ENCODE measurements around the gene BCAS3. TPM values are rescaled to one million over a fixed set of nuclear protein-coding genes. Genes with fewer than 3 reads are reported as not detected.
"Not testable (repeated sequence)": the region's sequence is repeated elsewhere in the genome, so short reads cannot be mapped to it uniquely, and the experiment has no call there.

The BCAS3 gene
- total and polyA plus RNA-seq, 3 experiments from 2014 or later: 10.7 to 35.3 (median 13.5) TPM

- Mint-ChIP-seq H3K9me3 (no peaks in the 10 kb centered on the region), H3K27ac (peak overlapping the region in 1 of 8 donors; percentile 2), H3K4me1 (no peaks in the 10 kb centered on the region), H3K36me3 (peaks cover 0 to 10% (median 0%) of the 10 kb centered on the region in 3 donors), H3K4me3 (peak overlapping the region in 1 of 7 donors; percentile 6), H3K27me3 (peaks cover 0 to 2% of the 10 kb centered on the region in 2 donors)
- H3K4me3 ChIP-seq (ENCODE audit: low read length): no peak overlapping the region
- H3K4me1 ChIP-seq (ENCODE audit: insufficient read depth, low read length): no peaks in the 10 kb centered on the region
- DNase-seq: no peak
- CTCF ChIA-PET: no interaction called here
- no peaks in the 10 kb centered on the region for H3K9me3 ChIP-seq (ENCODE audit: low read length)
- H3K27ac ChIP-seq (ENCODE audit: low read depth, low read length): no peak overlapping the region
- POLR2A ChIA-PET: no interaction called here
- no peaks in the 10 kb centered on the region for H3K36me3 ChIP-seq (ENCODE audit: insufficient read depth, low read length)
- H3K27me3 ChIP-seq (ENCODE audit: insufficient read depth, low read length, poor library complexity, severe bottlenecking): no peaks in the 10 kb centered on the region
Measured at GRCh38 chr17:61238455-61238933, 560.8 kb downstream of the BCAS3 start.

- no peaks in the 10 kb centered on the region for H3K4me1 ChIP-seq (ENCODE audit: insufficient read depth, low read length)
- Mint-ChIP-seq H3K36me3 (peaks cover 0 to 10% (median 0%) of the 10 kb centered on the region in 3 donors), H3K9me3 (no peaks in the 10 kb centered on the region), H3K4me3 (no peak overlapping the region), H3K27ac (no peak overlapping the region), H3K27me3 (peaks cover 0 to 2% of the 10 kb centered on the region in 2 donors), H3K4me1 (no peaks in the 10 kb centered on the region)
- DNase-seq: no peak
- no peaks in the 10 kb centered on the region for H3K27me3 ChIP-seq (ENCODE audit: insufficient read depth, low read length, poor library complexity, severe bottlenecking)
- H3K27ac ChIP-seq (ENCODE audit: low read depth, low read length): no peak overlapping the region
- ChIA-PET POLR2A (no interaction called here), CTCF (no interaction called here)
- no peaks in the 10 kb centered on the region for H3K9me3 ChIP-seq (ENCODE audit: low read length)
- H3K36me3 ChIP-seq (ENCODE audit: insufficient read depth, low read length): no peaks in the 10 kb centered on the region
- H3K4me3 ChIP-seq (ENCODE audit: low read length): no peak overlapping the region
Measured at GRCh38 chr17:61239327-61239726, 561.7 kb downstream of the BCAS3 start.

GRCh38 chr17:61239953-61240352 lies 562.3 kb downstream of the BCAS3 start:
- Mint-ChIP-seq H3K4me1 (no peaks in the 10 kb centered on the region), H3K36me3 (peaks cover 0 to 10% (median 2%) of the 10 kb centered on the region in 3 donors), H3K27me3 (peaks cover 0 to 2% of the 10 kb centered on the region in 2 donors), H3K4me3 (no peak overlapping the region), H3K9me3 (no peaks in the 10 kb centered on the region), H3K27ac (no peak overlapping the region)
- Histone ChIP-seq H3K36me3 (ENCODE audit: insufficient read depth, low read length) (no peaks in the 10 kb centered on the region), H3K4me1 (ENCODE audit: insufficient read depth, low read length) (no peaks in the 10 kb centered on the region), H3K4me3 (ENCODE audit: low read length) (no peak overlapping the region), H3K27ac (ENCODE audit: low read depth, low read length) (no peak overlapping the region), H3K27me3 (ENCODE audit: insufficient read depth, low read length, poor library complexity, severe bottlenecking) (no peaks in the 10 kb centered on the region), H3K9me3 (ENCODE audit: low read length) (no peaks in the 10 kb centered on the region)
- CTCF ChIA-PET: no interaction called here
- POLR2A ChIA-PET: no interaction called here
- no peak for DNase-seq

- no peaks in the 10 kb centered on the region for H3K27me3 ChIP-seq (ENCODE audit: insufficient read depth, low read length, poor library complexity, severe bottlenecking)
- no peak overlapping the region for H3K4me3 ChIP-seq (ENCODE audit: low read length)
- DNase-seq: no peak
- Mint-ChIP-seq H3K4me1 (no peaks in the 10 kb centered on the region), H3K4me3 (no peak overlapping the region), H3K27ac (no peak overlapping the region), H3K27me3 (peaks cover 0 to 2% of the 10 kb centered on the region in 2 donors), H3K36me3 (peaks cover 0 to 10% (median 2%) of the 10 kb centered on the region in 3 donors), H3K9me3 (no peaks in the 10 kb centered on the region)
- H3K27ac ChIP-seq (ENCODE audit: low read depth, low read length): no peak overlapping the region
- no peaks in the 10 kb centered on the region for H3K4me1 ChIP-seq (ENCODE audit: insufficient read depth, low read length)
- no peaks in the 10 kb centered on the region for H3K9me3 ChIP-seq (ENCODE audit: low read length)
- ChIA-PET CTCF (no interaction called here), POLR2A (no interaction called here)
- no peaks in the 10 kb centered on the region for H3K36me3 ChIP-seq (ENCODE audit: insufficient read depth, low read length)
Measured at GRCh38 chr17:61240851-61241468, 563.3 kb downstream of the BCAS3 start.

GRCh38 chr17:61244988-61245387 lies 567.3 kb downstream of the BCAS3 start:
- H3K27me3 Mint-ChIP-seq; H3K4me1 ChIP-seq (ENCODE audit: insufficient read depth, low read length); H3K36me3 Mint-ChIP-seq; H3K9me3 ChIP-seq (ENCODE audit: low read length); H3K27ac Mint-ChIP-seq; H3K27me3 ChIP-seq (ENCODE audit: insufficient read depth, low read length, poor library complexity, severe bottlenecking); H3K4me1 Mint-ChIP-seq; H3K4me3 ChIP-seq (ENCODE audit: low read length); H3K9me3 Mint-ChIP-seq; H3K27ac ChIP-seq (ENCODE audit: low read depth, low read length); DNase-seq; H3K36me3 ChIP-seq (ENCODE audit: insufficient read depth, low read length); POLR2A ChIA-PET; CTCF ChIA-PET; H3K4me3 Mint-ChIP-seq: not testable (repeated sequence)

- Mint-ChIP-seq H3K9me3 (no peaks in the 10 kb centered on the region), H3K4me1 (peaks cover 0 to 7% (median 0%) of the 10 kb centered on the region in 3 donors), H3K36me3 (peaks cover 0 to 4% (median 2%) of the 10 kb centered on the region in 3 donors), H3K27me3 (peaks cover 0 to 2% of the 10 kb centered on the region in 2 donors), H3K4me3 (no peak overlapping the region), H3K27ac (no peak overlapping the region)
- no peak overlapping the region for H3K4me3 ChIP-seq (ENCODE audit: low read length)
- H3K27me3 ChIP-seq (ENCODE audit: insufficient read depth, low read length, poor library complexity, severe bottlenecking): no peaks in the 10 kb centered on the region
- H3K9me3 ChIP-seq (ENCODE audit: low read length): no peaks in the 10 kb centered on the region
- no peak for DNase-seq
- no peaks in the 10 kb centered on the region for H3K4me1 ChIP-seq (ENCODE audit: insufficient read depth, low read length)
- no peak overlapping the region for H3K27ac ChIP-seq (ENCODE audit: low read depth, low read length)
- H3K36me3 ChIP-seq (ENCODE audit: insufficient read depth, low read length): no peaks in the 10 kb centered on the region
- POLR2A ChIA-PET: no interaction called here
- CTCF ChIA-PET: no interaction called here
Measured at GRCh38 chr17:61245706-61246135, 568.1 kb downstream of the BCAS3 start.

- Mint-ChIP-seq H3K9me3 (no peaks in the 10 kb centered on the region), H3K4me3 (no peak overlapping the region)
Measured at GRCh38 chr17:61247439-61247838, 569.8 kb downstream of the BCAS3 start.

GRCh38 chr17:61248399-61248798 lies 570.7 kb downstream of the BCAS3 start:
- peaks cover 0 to 2% (median 0%) of the 10 kb centered on the region in 3 donors for H3K36me3 Mint-ChIP-seq
- H3K27ac Mint-ChIP-seq: no peak overlapping the region
- H3K4me1 Mint-ChIP-seq: peaks cover 0 to 7% (median 0%) of the 10 kb centered on the region in 3 donors
- no peak overlapping the region for H3K27ac ChIP-seq (ENCODE audit: low read depth, low read length)
- H3K4me3 Mint-ChIP-seq: no peak overlapping the region
- H3K4me3 ChIP-seq (ENCODE audit: low read length): no peak overlapping the region
- no peak for DNase-seq
- H3K27me3 ChIP-seq (ENCODE audit: insufficient read depth, low read length, poor library complexity, severe bottlenecking): no peaks in the 10 kb centered on the region
- H3K4me1 ChIP-seq (ENCODE audit: insufficient read depth, low read length): no peaks in the 10 kb centered on the region
- no peaks in the 10 kb centered on the region for H3K27me3 Mint-ChIP-seq
- H3K9me3 ChIP-seq (ENCODE audit: low read length): no peaks in the 10 kb centered on the region
- H3K9me3 Mint-ChIP-seq: no peaks in the 10 kb centered on the region
- ChIA-PET POLR2A (no interaction called here), CTCF (no interaction called here)
- no peaks in the 10 kb centered on the region for H3K36me3 ChIP-seq (ENCODE audit: insufficient read depth, low read length)

More at GRCh38 chr17:61247439-61247838, 569.8 kb downstream of the BCAS3 start:
- peaks cover 0 to 2% of the 10 kb centered on the region in 2 donors for H3K27me3 Mint-ChIP-seq
- peaks cover 0 to 4% (median 2%) of the 10 kb centered on the region in 3 donors for H3K36me3 Mint-ChIP-seq
- no peaks in the 10 kb centered on the region for H3K9me3 ChIP-seq (ENCODE audit: low read length)
- no peaks in the 10 kb centered on the region for H3K4me1 ChIP-seq (ENCODE audit: insufficient read depth, low read length)
- DNase-seq: no peak
- H3K27ac Mint-ChIP-seq: peak overlapping the region in 1 of 8 donors; percentile 85
- POLR2A ChIA-PET: no interaction called here
- no peak overlapping the region for H3K27ac ChIP-seq (ENCODE audit: low read depth, low read length)
- H3K4me1 Mint-ChIP-seq: peaks cover 0 to 7% (median 0%) of the 10 kb centered on the region in 3 donors
- no peaks in the 10 kb centered on the region for H3K36me3 ChIP-seq (ENCODE audit: insufficient read depth, low read length)
- no peaks in the 10 kb centered on the region for H3K27me3 ChIP-seq (ENCODE audit: insufficient read depth, low read length, poor library complexity, severe bottlenecking)
- no peak overlapping the region for H3K4me3 ChIP-seq (ENCODE audit: low read length)
- CTCF ChIA-PET: no interaction called here
